HepG2 (cell line): Measurements from ENCODE around the gene HELLS. TPM values are rescaled to one million over a fixed set of nuclear protein-coding genes. Genes with fewer than 3 reads are reported as not detected.

Experiments used
- ATAC-seq: fragments of 200-7000 bp; cut with Tn5 transposase; 3 replicates; pipeline ENCODE4 v1.9.1; 2020; ENCODE audit warnings: mild to moderate bottlenecking, moderate library complexity
- BruUV-seq: library from RNA; stranded (reverse); fragments of 400-500 nt; replicated peaks from 2 replicates; lab custom pipeline; 2021; lab: Mats Ljungman, UMichigan
- CTCF ChIA-PET: fragments of 300-600 bp; formaldehyde crosslinking; extraction: SDS; loops from one replicate; lab custom pipeline; 2021; ENCODE audit warnings: low total read pairs, inconsistent platforms, low intra/inter-chr PET ratio; lab: Yijun Ruan, JAX
- POLR2A ChIA-PET: fragments of 350-600 bp; sonication (Branson Sonifier 250); formaldehyde crosslinking; loops from one replicate; lab custom pipeline; 2020; ENCODE audit warnings: antibody characterized with exemption, inconsistent platforms; lab: Yijun Ruan, JAX
- DNase-seq: peaks from one replicate; pipeline ENCODE4 v3.0.0-alpha.2; 2015; ENCODE audit warnings: low spot score
- FAIRE-seq: peaks from 3 replicates; lab custom pipeline; 2011; peaks lifted over from hg19 to GRCh38; lab: Jason Lieb, UNC
- H2AFZ ChIP-seq: one replicate; pipeline ENCODE4 v1.6.1; 2011; ENCODE audit warnings: low read length, inconsistent platforms
- H3K27ac ChIP-seq: fragments of 300-600 bp; 3 replicates; pipeline ENCODE4 v1.8.0; 2011; ENCODE audit warnings: mixed run types, mild to moderate bottlenecking, mixed read lengths, low read length, inconsistent platforms; ENCODE audit not compliant: insufficient read depth; ENCODE audit errors: extremely low read length
- H3K27me3 ChIP-seq, 2 experiments: fragments of 200-600 bp in 1 of 2; 2 replicates in 1 of 2; 3 replicates in 1 of 2; pipeline versions ENCODE4 v1.6.0 to v1.8.0; 2011; ENCODE audit warnings: low read length in 2 of 2, mild to moderate bottlenecking in 2 of 2, moderate library complexity in 2 of 2, inconsistent platforms in 1 of 2; ENCODE audit not compliant: insufficient read depth in 2 of 2, control insufficient read depth in 1 of 2
- H3K36me3 ChIP-seq, 2 experiments: fragments of 200-600 bp in 1 of 2; replicated peaks in 1 of 2; 2 replicates in 1 of 2; 3 replicates in 1 of 2; pipeline versions ENCODE4 v1.5.1 to v1.8.0; 2011; ENCODE audit warnings: low read length in 2 of 2, inconsistent platforms in 1 of 2; ENCODE audit not compliant: insufficient read depth in 2 of 2, control insufficient read depth in 1 of 2
- H3K4me1 ChIP-seq: 2 replicates; pipeline ENCODE4 v1.5.1; 2012; ENCODE audit warnings: low read length, inconsistent platforms; ENCODE audit not compliant: insufficient read depth
- H3K4me2 ChIP-seq: 2 replicates; pipeline ENCODE4 v1.6.0; 2011; ENCODE audit warnings: low read depth, low read length, inconsistent platforms
- H3K4me3 ChIP-seq, 3 experiments: fragments of 200-600 bp in 1 of 3; sonication (generic), shearing (Covaris generic) in 1 of 3; replicated peaks in 1 of 3; 2 replicates each; pipeline ENCODE4 v1.5.1; 2011 to 2016; ENCODE audit warnings: low read length in 3 of 3, inconsistent platforms in 2 of 3, low read depth in 2 of 3, mild to moderate bottlenecking in 2 of 3, control low read depth in 1 of 3, mixed read lengths in 1 of 3; ENCODE audit not compliant: insufficient read depth in 1 of 3
- H3K79me2 ChIP-seq: one replicate; pipeline ENCODE4 v1.6.1; 2011; ENCODE audit warnings: low read length, inconsistent platforms; ENCODE audit not compliant: insufficient read depth
- H3K9ac ChIP-seq: 2 replicates; pipeline ENCODE4 v1.6.0; 2011; ENCODE audit warnings: mild to moderate bottlenecking, low read depth, low read length, inconsistent platforms; ENCODE audit not compliant: insufficient read depth
- H3K9me3 ChIP-seq: 2 replicates; pipeline ENCODE4 v1.5.1; 2012; ENCODE audit warnings: mild to moderate bottlenecking, low read length
- H4K20me1 ChIP-seq: 2 replicates; pipeline ENCODE4 v1.6.0; 2011; ENCODE audit warnings: inconsistent platforms, mild to moderate bottlenecking, low read length, moderate library complexity; ENCODE audit not compliant: insufficient read depth
- CREB1 ChIP-seq, 2 experiments: fragments of 450-650 bp in 1 of 2; IDR thresholded peaks; 2 replicates each; pipeline ENCODE4 v1.6.1; 2016 to 2017; ENCODE audit warnings: control low read depth in 1 of 2, mild to moderate bottlenecking in 1 of 2, missing compliant biosample characterization in 1 of 2, missing genetic modification characterization in 1 of 2
- DNMT1 ChIP-seq: sonication (generic); formaldehyde crosslinking; IDR thresholded peaks from 2 replicates; pipeline ENCODE4 v1.5.1; 2020; ENCODE audit warnings: mild to moderate bottlenecking, missing genetic modification reagents
- DRAP1 ChIP-seq: IDR thresholded peaks from 2 replicates; pipeline ENCODE4 v1.6.1; 2016; ENCODE audit warnings: missing genetic modification reagents, missing compliant biosample characterization
- HINFP ChIP-seq: sonication (generic); formaldehyde crosslinking; IDR thresholded peaks from 2 replicates; pipeline ENCODE4 v1.4.0; 2020; ENCODE audit warnings: low read depth, mild to moderate bottlenecking, missing genetic modification reagents
- RFX1 ChIP-seq: fragments of 450-650 bp; IDR thresholded peaks from 2 replicates; pipeline ENCODE4 v1.6.1; 2017
- SRSF1 ChIP-seq: fragments of 200-400 bp; formaldehyde crosslinking; optimal IDR thresholded peaks from 2 replicates; pipeline ENCODE3; 2017; ENCODE audit warnings: mild to moderate bottlenecking, low read depth, low read length, moderate library complexity
- TBL1XR1 ChIP-seq: fragments of 150-350 bp; IDR thresholded peaks from 2 replicates; pipeline ENCODE4 v1.6.1; 2014; ENCODE audit warnings: borderline replicate concordance, low read length; ENCODE audit not compliant: partially characterized antibody
- TOPORS ChIP-seq: sonication (generic); formaldehyde crosslinking; IDR thresholded peaks from 2 replicates; pipeline ENCODE4 v1.8.0; 2023; ENCODE audit warnings: mild to moderate bottlenecking, missing genetic modification reagents
- ZBTB14 ChIP-seq: sonication (generic); formaldehyde crosslinking; IDR thresholded peaks from 2 replicates; pipeline ENCODE4 v1.4.0; 2020; ENCODE audit warnings: missing genetic modification reagents
- ZNF7 ChIP-seq: IDR thresholded peaks from 2 replicates; pipeline ENCODE4 v1.6.1; 2016; ENCODE audit warnings: missing biosample characterization, missing genetic modification reagents
- WGBS: methylation state at CpG from one replicate; pipeline ENCODE4 v1.1.6; 2017; ENCODE audit warnings: low lambda C conversion rate; 5-methylcytosine and 5-hydroxymethylcytosine counted together
- in situ Hi-C: cut with HindIII; loops from 2 replicates; pipeline ENCODE4 v1.10.0; 2017; ENCODE audit warnings: low pct_unique_long_range_greater_than_20kb; ENCODE audit not compliant: extremely low pct_ligation_motif_present
- intact Hi-C: fragments of 100-400 bp; cut with micrococcal nuclease; formaldehyde crosslinking; loops from one replicate; pipeline ENCODE4 v1.10.0; 2022; ENCODE audit not compliant: unreplicated experiment
- polyA plus RNA-seq, 8 experiments: library from polyadenylated mRNA; depleted of rRNA in 3 of 8; stranded (reverse) in 7 of 8; unstranded in 1 of 8; fragments of >200 nt; fragmentation: Illumina TruSeq in 4 of 8; extraction: Trizol in 4 of 8; gene quantifications; 2 replicates each; pipeline versions ENCODE4 v1.2.1 to v1.2.3, GENCODE V29; 2011 to 2016; ENCODE audit warnings: low read depth in 4 of 8, missing spikeins in 1 of 8, mixed read lengths in 1 of 8; ENCODE audit not compliant: insufficient read depth in 1 of 8
- total RNA-seq, 5 experiments: library from RNA; depleted of rRNA; stranded (reverse); fragments of >200 nt; fragmentation: Illumina TruSeq; extraction: Trizol; gene quantifications; 2 replicates each; pipeline ENCODE4 v1.2.3, GENCODE V29; 2016; ENCODE audit warnings: low read depth in 1 of 5
- TF ChIP-seq, protein P1 (sequence below): sonication (generic); formaldehyde crosslinking; IDR thresholded peaks from 2 replicates; pipeline ENCODE4 v1.5.1; 2020; ENCODE audit warnings: missing genetic modification reagents, mild to moderate bottlenecking, borderline replicate concordance

Gene HELLS
- total and polyA plus RNA-seq, 2 of the 13 experiments (the other 11 are each of a cell fraction or from before 2014, with no cell fraction given) = 22.6 to 84.6 TPM

GRCh38 chr10:94639902-94640301, 94.3 kb downstream of the HELLS start:
- Histone ChIP-seq H3K36me3 (no peaks in the 10 kb centered on the region), H3K27me3 (no peaks in the 10 kb centered on the region; a peak in 1 of 5 replicates), H3K9ac (no peak overlapping the region), H3K4me2 (no peak overlapping the region), H3K79me2 (no peaks in the 10 kb centered on the region), H4K20me1 (no peaks in the 10 kb centered on the region), H2AFZ (no peak overlapping the region), H3K9me3 (peaks cover 16% of the 10 kb centered on the region), H3K4me1 (no peaks in the 10 kb centered on the region), H3K27ac (no peak overlapping the region), H3K4me3 (no peak overlapping the region)
- intact Hi-C loops = no loop called here
- in situ Hi-C loops = loop anchor here (25.0 kb wide), 1 partner anchor 597 kb away; no protein-coding TSS in a partner anchor
- no peak for FAIRE-seq
- ChIA-PET POLR2A (no interaction called here), CTCF (no interaction called here)
- no peak for TF ChIP-seq ZBTB14 (CRISPR knock-in tag)
- no peak for TF ChIP-seq RFX1
- no peak for TF ChIP-seq DNMT1
- TF ChIP-seq ZNF7 (CRISPR knock-in tag) = no peak
- TF ChIP-seq SRSF1 = no peak
- no peak for TF ChIP-seq DRAP1
- TF ChIP-seq, protein P1, sequence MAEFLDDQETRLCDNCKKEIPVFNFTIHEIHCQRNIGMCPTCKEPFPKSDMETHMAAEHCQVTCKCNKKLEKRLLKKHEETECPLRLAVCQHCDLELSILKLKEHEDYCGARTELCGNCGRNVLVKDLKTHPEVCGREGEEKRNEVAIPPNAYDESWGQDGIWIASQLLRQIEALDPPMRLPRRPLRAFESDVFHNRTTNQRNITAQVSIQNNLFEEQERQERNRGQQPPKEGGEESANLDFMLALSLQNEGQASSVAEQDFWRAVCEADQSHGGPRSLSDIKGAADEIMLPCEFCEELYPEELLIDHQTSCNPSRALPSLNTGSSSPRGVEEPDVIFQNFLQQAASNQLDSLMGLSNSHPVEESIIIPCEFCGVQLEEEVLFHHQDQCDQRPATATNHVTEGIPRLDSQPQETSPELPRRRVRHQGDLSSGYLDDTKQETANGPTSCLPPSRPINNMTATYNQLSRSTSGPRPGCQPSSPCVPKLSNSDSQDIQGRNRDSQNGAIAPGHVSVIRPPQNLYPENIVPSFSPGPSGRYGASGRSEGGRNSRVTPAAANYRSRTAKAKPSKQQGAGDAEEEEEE (CRISPR knock-in tag) = no peak
- no peak for TF ChIP-seq CREB1 (IDR thresholded peaks at IDR 0.05)
- TF ChIP-seq CREB1 (CRISPR knock-in tag; IDR thresholded peaks at IDR 0.05) = no peak
- no peak for TF ChIP-seq HINFP
- TF ChIP-seq TBL1XR1 = no peak
- TF ChIP-seq TOPORS (CRISPR knock-in tag) = no peak
- ATAC-seq = no peak; the same call in 2 of the 3 replicates
- no peak for DNase-seq
- 80% methylated on average over 5 of the region's 8 CpGs for WGBS
- no TSS peak for BruUV-seq
